ENCODE measurements around the gene NRXN2.
"Not testable (repeated sequence)": the region's sequence is repeated elsewhere in the genome, so short reads cannot be mapped to it uniquely, and the experiment has no call there.

The NRXN2 gene

DNA sequence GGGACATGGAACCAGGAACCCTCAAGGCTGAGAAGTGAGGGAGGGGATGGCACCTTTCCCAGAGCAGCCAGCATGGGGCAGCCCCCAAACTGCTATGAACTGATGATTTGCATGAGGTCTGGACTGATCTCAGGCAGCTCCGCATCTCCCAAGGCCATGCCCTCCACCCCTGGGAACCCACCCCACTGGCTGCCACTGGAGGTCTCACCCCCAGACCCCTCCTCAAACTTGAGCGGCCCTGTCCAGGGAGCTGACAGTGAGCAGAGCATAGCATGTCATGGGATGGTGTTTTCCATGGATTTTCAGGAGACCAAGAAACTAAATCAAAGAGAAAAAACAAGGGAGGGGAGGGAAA, 46.8 kb downstream of the NRXN2 start:
- Mint-ChIP-seq H3K27me3 (ENCODE audit: low read depth) (peaks cover 52% of the 10 kb centered on the region), H3K36me3 (ENCODE audit: low read depth) (no peaks in the 10 kb centered on the region), H3K4me1 (ENCODE audit: low read depth) (no peaks in the 10 kb centered on the region), H3K9me3 (no peaks in the 10 kb centered on the region), H3K4me3 (no peak overlapping the region), H3K27ac (no peak overlapping the region)

- no peaks in the 10 kb centered on the region for H3K4me1 Mint-ChIP-seq (ENCODE audit: low read depth)
- no peaks in the 10 kb centered on the region for H3K36me3 Mint-ChIP-seq (ENCODE audit: low read depth)
- no peaks in the 10 kb centered on the region for H3K9me3 Mint-ChIP-seq
- no peak overlapping the region for H3K27ac Mint-ChIP-seq
- H3K4me3 Mint-ChIP-seq = no peak overlapping the region
- peaks cover 50% of the 10 kb centered on the region for H3K27me3 Mint-ChIP-seq (ENCODE audit: low read depth)
These were observed 47.3 kb downstream of the NRXN2 start for GRCh38 chr11:64675450-64676260.

GRCh38 chr11:64674774-64675173, 48.2 kb downstream of the NRXN2 start:
- Mint-ChIP-seq H3K4me3 (no peak overlapping the region), H3K27ac (no peak overlapping the region), H3K27me3 (ENCODE audit: low read depth) (peaks cover 47% of the 10 kb centered on the region), H3K36me3 (ENCODE audit: low read depth) (no peaks in the 10 kb centered on the region), H3K9me3 (no peaks in the 10 kb centered on the region), H3K4me1 (ENCODE audit: low read depth) (no peaks in the 10 kb centered on the region)

DNA sequence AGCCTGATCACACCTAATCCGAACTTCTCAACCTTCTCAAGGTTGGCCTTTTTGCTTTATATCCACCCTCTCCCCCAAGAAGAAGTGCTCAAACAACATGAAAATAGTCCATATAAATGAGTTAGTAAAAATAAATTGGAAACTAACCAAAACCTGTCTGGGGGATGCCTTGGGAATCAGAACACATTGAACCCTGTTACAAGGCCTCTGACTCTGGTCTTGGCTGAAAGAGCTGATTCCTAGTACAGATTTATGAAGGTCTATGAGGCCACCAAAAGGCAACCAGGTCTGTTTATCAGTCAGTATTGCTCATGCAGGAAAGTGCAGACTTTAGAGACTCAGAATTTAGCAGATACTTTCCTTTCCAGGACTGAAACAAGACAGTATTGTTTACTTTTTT, 49.7 kb downstream of the NRXN2 start:
- Mint-ChIP-seq H3K9me3 (no peaks in the 10 kb centered on the region), H3K4me3 (no peak overlapping the region), H3K4me1 (ENCODE audit: low read depth) (no peaks in the 10 kb centered on the region), H3K27ac (no peak overlapping the region), H3K27me3 (ENCODE audit: low read depth) (peaks cover 41% of the 10 kb centered on the region), H3K36me3 (ENCODE audit: low read depth) (no peaks in the 10 kb centered on the region)

DNA sequence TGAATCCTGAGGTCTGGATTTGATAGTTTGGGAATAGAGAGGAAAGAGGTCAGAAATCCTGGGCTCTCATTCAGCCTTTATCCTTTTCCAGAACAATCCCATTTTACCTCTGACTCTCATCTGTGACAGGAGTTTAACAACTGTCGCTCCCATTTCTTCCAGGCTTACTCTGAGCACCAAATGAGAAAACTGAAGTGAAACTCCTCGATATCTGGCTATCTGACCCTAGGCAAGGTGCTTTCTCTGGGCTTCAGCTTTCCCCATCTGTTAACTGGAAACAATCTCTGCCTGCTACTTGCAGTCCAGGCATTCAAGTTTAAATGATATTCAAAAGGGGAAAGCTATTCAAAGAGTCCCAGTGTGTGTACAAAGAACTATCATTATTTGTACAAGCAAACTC, 50.1 kb downstream of the NRXN2 start:
- Mint-ChIP-seq H3K4me3 (no peak overlapping the region), H3K27me3 (ENCODE audit: low read depth) (peaks cover 37% of the 10 kb centered on the region), H3K36me3 (ENCODE audit: low read depth) (no peaks in the 10 kb centered on the region), H3K4me1 (ENCODE audit: low read depth) (no peaks in the 10 kb centered on the region), H3K9me3 (no peaks in the 10 kb centered on the region), H3K27ac (no peak overlapping the region)

- H3K4me3 Mint-ChIP-seq = no peak overlapping the region
- peaks cover 23% of the 10 kb centered on the region for H3K27me3 Mint-ChIP-seq (ENCODE audit: low read depth)
- H3K27ac Mint-ChIP-seq = no peak overlapping the region
- H3K9me3 Mint-ChIP-seq = no peaks in the 10 kb centered on the region
- H3K36me3 Mint-ChIP-seq (ENCODE audit: low read depth) = no peaks in the 10 kb centered on the region
- H3K4me1 Mint-ChIP-seq (ENCODE audit: low read depth) = no peaks in the 10 kb centered on the region
These were observed 52.0 kb downstream of the NRXN2 start for GRCh38 chr11:64670975-64671374.

- Mint-ChIP-seq H3K27me3 (ENCODE audit: low read depth) (peaks cover 5% of the 10 kb centered on the region), H3K9me3 (no peaks in the 10 kb centered on the region), H3K27ac (no peak overlapping the region), H3K36me3 (ENCODE audit: low read depth) (no peaks in the 10 kb centered on the region), H3K4me3 (no peak overlapping the region), H3K4me1 (ENCODE audit: low read depth) (no peaks in the 10 kb centered on the region)
These were observed 55.7 kb downstream of the NRXN2 start for GRCh38 chr11:64667154-64667745.

DNA sequence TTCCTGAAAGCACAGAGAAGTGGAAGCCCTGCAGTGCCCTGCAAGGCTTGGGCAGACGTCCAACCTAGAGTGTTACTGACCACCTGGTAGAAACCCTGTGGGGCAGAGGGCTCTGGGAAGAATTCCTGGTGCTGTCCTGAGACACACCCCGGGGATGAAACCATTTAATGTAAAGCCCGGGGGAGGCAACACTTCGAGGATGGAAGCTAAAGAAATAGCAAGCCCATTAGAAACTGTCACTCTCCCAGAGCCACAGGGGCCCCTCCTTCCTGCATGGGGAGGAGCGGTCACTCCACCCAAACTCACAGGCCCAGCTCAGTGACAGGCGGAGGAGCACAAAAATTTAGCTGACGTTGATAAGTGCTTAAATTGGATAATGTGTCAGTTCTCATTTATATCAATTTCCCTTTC, 57.6 kb downstream of the NRXN2 start:
- no peaks in the 10 kb centered on the region for H3K27me3 Mint-ChIP-seq (ENCODE audit: low read depth)
- H3K9me3 Mint-ChIP-seq = no peaks in the 10 kb centered on the region
- H3K36me3 Mint-ChIP-seq (ENCODE audit: low read depth) = no peaks in the 10 kb centered on the region
- no peak overlapping the region for H3K27ac Mint-ChIP-seq
- H3K4me1 Mint-ChIP-seq (ENCODE audit: low read depth) = no peaks in the 10 kb centered on the region
- no peak overlapping the region for H3K4me3 Mint-ChIP-seq

DNA sequence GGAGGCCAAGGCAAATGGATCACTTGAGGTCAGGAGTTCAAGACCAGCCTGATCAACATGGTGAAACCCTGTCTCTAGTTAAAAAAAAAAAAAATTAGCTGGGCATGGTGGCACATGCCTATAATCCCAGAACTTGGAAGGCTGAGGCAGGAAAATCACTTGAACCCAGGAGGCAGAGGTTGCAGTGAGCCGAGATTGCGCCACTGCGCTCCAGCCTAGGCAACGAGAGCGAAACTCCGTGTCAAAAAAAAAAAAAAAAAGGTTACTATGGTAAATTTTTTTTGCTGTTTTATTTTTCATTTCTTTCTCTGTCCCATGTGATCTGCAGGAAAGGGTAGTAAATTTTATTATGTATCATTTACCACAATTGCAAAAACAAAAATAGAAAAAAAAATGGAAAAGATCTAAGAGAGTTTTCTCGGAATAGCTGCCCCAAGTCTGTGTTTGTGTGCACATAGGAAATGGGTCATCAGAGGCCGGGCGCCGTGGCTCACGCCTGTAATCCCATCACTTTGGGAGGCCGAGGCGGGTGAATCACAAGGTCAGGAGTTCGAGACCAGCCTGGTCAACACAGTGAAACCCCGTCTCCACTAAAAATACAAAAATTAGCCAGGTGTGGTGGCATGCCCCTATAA, 58.6 kb downstream of the NRXN2 start:
- H3K27ac Mint-ChIP-seq; H3K27me3 Mint-ChIP-seq (ENCODE audit: low read depth); H3K4me1 Mint-ChIP-seq (ENCODE audit: low read depth); H3K9me3 Mint-ChIP-seq; H3K4me3 Mint-ChIP-seq; H3K36me3 Mint-ChIP-seq (ENCODE audit: low read depth): not testable (repeated sequence)

- Mint-ChIP-seq H3K4me3 (no peak overlapping the region), H3K4me1 (ENCODE audit: low read depth) (no peaks in the 10 kb centered on the region), H3K27ac (no peak overlapping the region), H3K9me3 (no peaks in the 10 kb centered on the region), H3K36me3 (ENCODE audit: low read depth) (no peaks in the 10 kb centered on the region), H3K27me3 (ENCODE audit: low read depth) (no peaks in the 10 kb centered on the region)
These were observed 59.3 kb downstream of the NRXN2 start for GRCh38 chr11:64663656-64664055.

- peaks cover 2% of the 10 kb centered on the region for H3K4me1 Mint-ChIP-seq (ENCODE audit: low read depth)
- H3K4me3 Mint-ChIP-seq = no peak overlapping the region
- H3K27ac Mint-ChIP-seq = no peak overlapping the region
- H3K27me3 Mint-ChIP-seq (ENCODE audit: low read depth) = no peaks in the 10 kb centered on the region
- H3K9me3 Mint-ChIP-seq = no peaks in the 10 kb centered on the region
- no peaks in the 10 kb centered on the region for H3K36me3 Mint-ChIP-seq (ENCODE audit: low read depth)
These were observed 61.4 kb downstream of the NRXN2 start for GRCh38 chr11:64661614-64662013.

- Mint-ChIP-seq H3K36me3 (ENCODE audit: low read depth) (no peaks in the 10 kb centered on the region), H3K27ac (no peak overlapping the region), H3K9me3 (no peaks in the 10 kb centered on the region), H3K4me3 (no peak overlapping the region), H3K27me3 (ENCODE audit: low read depth) (no peaks in the 10 kb centered on the region), H3K4me1 (ENCODE audit: low read depth) (peaks cover 2% of the 10 kb centered on the region)
These were observed 61.9 kb downstream of the NRXN2 start for GRCh38 chr11:64661146-64661545.

DNA sequence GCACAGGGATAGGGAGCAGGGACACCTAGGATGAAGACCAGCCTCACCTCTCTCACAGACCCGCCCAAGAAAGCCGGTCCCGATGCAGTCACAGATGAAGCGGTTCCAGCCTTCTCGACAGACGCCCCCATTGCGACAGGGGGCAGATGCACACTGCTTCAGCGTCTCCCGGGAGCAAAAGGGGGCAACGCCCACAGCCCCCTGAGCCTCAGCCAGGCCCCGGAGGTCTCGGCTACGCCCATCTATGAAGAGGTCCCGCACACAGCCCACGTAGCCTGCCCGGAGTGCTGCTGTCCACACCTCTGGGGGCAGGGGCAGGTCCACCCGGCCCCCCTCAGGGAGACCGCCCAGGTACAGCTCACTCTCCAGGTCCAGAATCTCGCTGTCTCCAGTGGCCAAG, 62.3 kb downstream of the NRXN2 start:
- H3K4me3 Mint-ChIP-seq = no peak overlapping the region
- no peaks in the 10 kb centered on the region for H3K36me3 Mint-ChIP-seq (ENCODE audit: low read depth)
- no peaks in the 10 kb centered on the region for H3K9me3 Mint-ChIP-seq
- H3K4me1 Mint-ChIP-seq (ENCODE audit: low read depth) = peaks cover 2% of the 10 kb centered on the region
- no peaks in the 10 kb centered on the region for H3K27me3 Mint-ChIP-seq (ENCODE audit: low read depth)
- no peak overlapping the region for H3K27ac Mint-ChIP-seq

- H3K27me3 Mint-ChIP-seq (ENCODE audit: low read depth) = no peaks in the 10 kb centered on the region
- no peak overlapping the region for H3K27ac Mint-ChIP-seq
- peaks cover 2% of the 10 kb centered on the region for H3K4me1 Mint-ChIP-seq (ENCODE audit: low read depth)
- H3K4me3 Mint-ChIP-seq = no peak overlapping the region
- H3K36me3 Mint-ChIP-seq (ENCODE audit: low read depth) = no peaks in the 10 kb centered on the region
- no peaks in the 10 kb centered on the region for H3K9me3 Mint-ChIP-seq
These were observed 62.8 kb downstream of the NRXN2 start for GRCh38 chr11:64660205-64660604.

DNA sequence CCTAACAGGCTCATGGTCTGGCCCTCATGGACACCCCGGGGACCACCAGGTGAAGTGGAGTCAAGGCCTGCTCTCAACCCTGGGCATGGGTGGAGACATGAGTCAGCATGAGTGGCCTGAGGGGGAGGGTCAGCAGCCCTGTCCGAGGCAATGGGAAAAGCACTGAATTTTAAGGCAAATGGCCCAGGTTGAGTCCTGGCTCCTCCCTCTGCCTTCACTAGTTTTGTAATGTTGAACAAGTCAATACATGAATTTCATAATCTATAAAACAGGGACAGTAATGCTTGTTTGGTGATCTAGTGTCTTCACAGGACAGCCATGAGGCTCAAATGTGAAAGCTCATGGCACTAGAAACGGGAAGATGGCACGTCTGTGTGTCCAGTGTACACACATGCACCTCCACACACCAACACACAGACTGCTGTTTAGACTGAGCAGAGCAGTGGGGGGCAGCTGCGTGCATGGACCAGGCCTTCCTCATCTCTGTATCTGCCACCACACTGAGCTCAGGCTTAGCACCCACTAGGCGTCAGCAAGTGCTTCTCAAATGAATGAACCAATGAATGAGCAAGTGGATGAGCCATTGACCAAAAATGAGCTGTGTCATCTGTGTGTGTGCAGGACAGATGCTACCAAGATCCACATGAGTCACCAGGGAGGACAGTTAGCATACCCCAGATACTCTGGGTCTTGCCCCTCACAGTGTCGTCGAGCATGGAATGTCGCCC, 63.4 kb downstream of the NRXN2 start:
- H3K4me3 Mint-ChIP-seq = no peak overlapping the region
- H3K9me3 Mint-ChIP-seq = no peaks in the 10 kb centered on the region
- peaks cover 2% of the 10 kb centered on the region for H3K4me1 Mint-ChIP-seq (ENCODE audit: low read depth)
- H3K27ac Mint-ChIP-seq = no peak overlapping the region
- H3K27me3 Mint-ChIP-seq (ENCODE audit: low read depth) = no peaks in the 10 kb centered on the region
- no peaks in the 10 kb centered on the region for H3K36me3 Mint-ChIP-seq (ENCODE audit: low read depth)

Measured in T-helper 1 cell treated with Interleukin-12 subunit alpha and Interleukin-12 subunit beta and Interleukin-4 antibody, amounts not matched to agents 30 μg/mL and 1 μg/mL, for 36 hours (primary cell).